GM19239 (cell line): ENCODE results near the gene TRIM14.

Experiments
- DNase-seq: peaks from one replicate; pipeline ENCODE4 v3.0.0; 2011; ENCODE audit warnings: low spot score; ENCODE audit not compliant: insufficient read length
- FAIRE-seq: peaks from 2 replicates; lab custom pipeline; 2011; peaks lifted over from hg19 to GRCh38; lab: Jason Lieb, UNC

The TRIM14 gene

GRCh38 chr9:98056269-98057137 is 62.5 kb downstream of the TRIM14 start, which contains the start of gene NANS:
Gene NANS, plus strand, starts transcription at chr9:98056732. Its CDS starts 77 bp downstream, at chr9:98056809.
- FAIRE-seq, result peak; percentile 4
- DNase-seq, result peak; percentile 89

GRCh38 chr9:98054376-98054951 is 64.6 kb downstream of the TRIM14 start:
- FAIRE-seq, result no peak
- no peak for DNase-seq

GRCh38 chr9:98050351-98050750 is 68.7 kb downstream of the TRIM14 start:
- FAIRE-seq (no peak), DNase-seq (no peak)

GRCh38 chr9:98049288-98050072 is 69.5 kb downstream of the TRIM14 start:
- no peak for FAIRE-seq
- no peak for DNase-seq

- DNase-seq (no peak), FAIRE-seq (no peak)
Observed at GRCh38 chr9:98047002-98047401, 72.0 kb downstream of the TRIM14 start.

GRCh38 chr9:98046180-98046543 is 72.9 kb downstream of the TRIM14 start:
- DNase-seq, result no peak
- no peak for FAIRE-seq

- FAIRE-seq (peak; percentile 89), DNase-seq (no peak)
Observed at GRCh38 chr9:98045234-98046179, 73.5 kb downstream of the TRIM14 start.

GRCh38 chr9:98043915-98044314 is 75.1 kb downstream of the TRIM14 start:
- no peak for FAIRE-seq
- no peak for DNase-seq

- FAIRE-seq, result no peak
- no peak for DNase-seq
Observed at GRCh38 chr9:98040212-98040611, 78.8 kb downstream of the TRIM14 start.

- DNase-seq (no peak), FAIRE-seq (peak; percentile 4)
Observed at GRCh38 chr9:98039607-98040017, 79.4 kb downstream of the TRIM14 start.

- DNase-seq (no peak), FAIRE-seq (peak; percentile 88)
Observed at GRCh38 chr9:98038958-98039357, 80.1 kb downstream of the TRIM14 start.

- FAIRE-seq (no peak), DNase-seq (no peak)
Observed at GRCh38 chr9:98037357-98037756, 81.7 kb downstream of the TRIM14 start.

GRCh38 chr9:98034593-98035546 is 84.2 kb downstream of the TRIM14 start:
- peak; percentile 80 for FAIRE-seq
- peak; percentile 58 for DNase-seq

- FAIRE-seq, result no peak
- no peak for DNase-seq
Observed at GRCh38 chr9:98031935-98032334, 87.1 kb downstream of the TRIM14 start.

GRCh38 chr9:98031169-98031568 is 87.9 kb downstream of the TRIM14 start:
- DNase-seq (no peak), FAIRE-seq (no peak)

- DNase-seq, result no peak
- FAIRE-seq, result no peak
Observed at GRCh38 chr9:98024702-98025101, 94.3 kb downstream of the TRIM14 start.

GRCh38 chr9:98022447-98022846 is 96.6 kb downstream of the TRIM14 start:
- DNase-seq, result no peak
- no peak for FAIRE-seq

GRCh38 chr9:98021306-98022040 is 97.5 kb downstream of the TRIM14 start:
- no peak for FAIRE-seq

More at GRCh38 chr9:98021306-98022040, 97.5 kb downstream of the TRIM14 start:
- no peak for DNase-seq
